Gastroesophageal sphincter (tissue), 3 donors: Measurements from ENCODE around the gene USP12.

Source experiments
- CTCF ChIP-seq, 4 experiments: fragments of 200-600 bp in 2 of 4; fragments of 450-650 bp in 2 of 4; sonication (generic) in 1 of 4; IDR thresholded peaks; one replicate each; pipeline ENCODE4 v1.5.1; 2017 to 2019; ENCODE audit warnings: antibody characterized with exemption in 4 of 4, mild to moderate bottlenecking in 2 of 4, moderate library complexity in 2 of 4
- POLR2A ChIP-seq, 2 donors: fragments of 450-650 bp; IDR thresholded peaks; one replicate each; pipeline ENCODE4 v1.6.1; 2017; ENCODE audit warnings: antibody characterized with exemption in 2 of 2, mild to moderate bottlenecking in 2 of 2, moderate library complexity in 1 of 2
- POLR2AphosphoS5 ChIP-seq: sonication (generic); formaldehyde crosslinking; IDR thresholded peaks from one replicate; pipeline ENCODE4 v1.6.1; 2017; ENCODE audit warnings: antibody characterized with exemption

DNA sequence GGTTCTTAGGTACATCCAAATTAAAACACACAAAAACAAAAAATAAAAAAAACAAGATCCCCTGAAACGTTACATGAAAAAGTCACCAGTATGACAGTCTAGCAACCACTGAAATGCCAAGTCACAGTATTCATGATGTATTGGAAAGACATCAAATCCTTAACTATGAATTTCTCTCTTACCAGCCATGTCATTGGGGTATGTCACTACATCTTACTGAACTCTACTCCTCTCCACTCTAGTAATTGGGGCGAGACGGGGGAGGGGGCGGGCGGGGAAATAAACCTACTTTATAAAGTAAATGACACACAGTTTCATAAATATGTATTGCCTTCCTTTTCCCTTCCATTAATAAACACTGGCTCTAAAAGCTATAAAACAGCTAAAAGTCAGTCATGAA is 65.5 kb downstream of the USP12 start:
- TF ChIP-seq POLR2AphosphoS5 (no peak), POLR2A (IDR thresholded peaks at IDR 0.05) (no peak), CTCF (IDR thresholded peaks at IDR 0.05) (no peak)
